Mucosa of gallbladder (tissue), 1 donor: ENCODE results near the gene GNPNAT1. TPM values are rescaled to one million over a fixed set of nuclear protein-coding genes. Genes with fewer than 3 reads are reported as not detected.
"Not testable (repeated sequence)": the region's sequence is repeated elsewhere in the genome, so short reads cannot be mapped to it uniquely, and the experiment has no call there.

Experiments used
- DNase-seq: peaks from one replicate; pipeline ENCODE4 v3.0.0-alpha.2; 2020; ENCODE audit warnings: low spot score
- total RNA-seq: library from RNA; stranded (reverse); gene quantifications from one replicate; pipeline ENCODE4 v1.2.1, GENCODE V29; 2021
- donor health status: DM: no; HTN: no; CAD: no.

GNPNAT1 gene
- total RNA-seq, 1 donor from 2014 or later, result 18.9 TPM

- no peak for DNase-seq
Observed at GRCh38 chr14:52790011-52790755, 1.2 kb downstream of the GNPNAT1 start.

- no peak for DNase-seq
Observed at GRCh38 chr14:52789118-52789517, 2.3 kb downstream of the GNPNAT1 start.

DNA sequence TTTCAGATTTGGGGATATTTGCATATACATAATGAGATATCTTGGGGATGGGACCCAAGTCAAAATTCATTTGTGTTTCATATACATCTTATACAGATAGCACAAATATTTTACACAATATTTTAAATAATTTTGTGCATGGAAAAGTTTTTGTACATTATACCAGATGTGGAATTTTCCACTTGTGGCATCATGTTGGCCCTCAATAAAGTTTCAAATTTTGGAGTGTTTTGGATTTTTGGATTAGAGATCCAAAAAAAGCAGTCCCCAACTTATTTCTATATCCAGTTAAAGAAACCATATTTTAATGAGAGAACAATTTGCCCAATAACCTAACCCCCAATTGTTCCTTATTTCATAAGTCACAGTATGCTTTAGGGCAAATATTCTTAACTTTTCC lies 4.5 kb downstream of the GNPNAT1 start:
- no peak for DNase-seq

DNA sequence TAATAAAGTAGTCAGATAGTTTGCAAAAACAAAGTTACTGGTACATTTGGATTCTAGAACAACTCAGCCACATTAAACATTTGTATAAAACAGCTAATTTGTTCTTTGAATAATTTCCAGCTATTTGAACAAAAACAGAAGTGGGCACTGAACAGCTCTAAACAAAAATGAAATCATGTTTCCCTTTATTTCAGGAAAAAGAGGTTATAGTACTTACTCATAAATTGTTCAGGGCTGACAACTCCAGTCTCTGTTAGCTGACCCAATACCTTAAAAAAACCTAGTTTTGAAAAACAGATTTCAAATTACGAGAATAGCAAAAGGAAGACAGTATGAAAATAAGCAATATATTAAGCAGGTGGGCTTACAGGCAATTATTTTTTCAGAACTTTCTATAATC lies 8.2 kb downstream of the GNPNAT1 start:
- no peak for DNase-seq

- DNase-seq, result no peak
Observed at GRCh38 chr14:52781629-52782028, 9.8 kb downstream of the GNPNAT1 start.

DNA sequence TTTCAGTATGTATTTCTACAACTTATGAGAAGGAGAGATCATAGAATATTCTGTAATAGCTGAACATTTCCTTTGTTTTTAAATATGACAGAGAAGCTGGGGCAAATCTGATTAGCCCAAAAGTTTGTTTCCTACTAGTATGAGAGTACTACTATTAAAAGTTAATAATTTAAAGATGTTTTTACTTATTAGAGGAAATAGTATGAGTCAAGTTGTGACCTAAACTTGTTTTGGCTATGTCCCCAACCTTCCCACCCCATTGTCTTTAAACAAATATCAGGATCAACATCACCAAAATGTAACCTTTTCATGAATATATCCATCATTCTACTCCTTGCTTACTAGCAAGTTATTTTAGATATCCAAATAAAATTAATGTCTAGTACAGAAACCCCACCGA lies 10.5 kb downstream of the GNPNAT1 start:
- DNase-seq, result no peak

DNA sequence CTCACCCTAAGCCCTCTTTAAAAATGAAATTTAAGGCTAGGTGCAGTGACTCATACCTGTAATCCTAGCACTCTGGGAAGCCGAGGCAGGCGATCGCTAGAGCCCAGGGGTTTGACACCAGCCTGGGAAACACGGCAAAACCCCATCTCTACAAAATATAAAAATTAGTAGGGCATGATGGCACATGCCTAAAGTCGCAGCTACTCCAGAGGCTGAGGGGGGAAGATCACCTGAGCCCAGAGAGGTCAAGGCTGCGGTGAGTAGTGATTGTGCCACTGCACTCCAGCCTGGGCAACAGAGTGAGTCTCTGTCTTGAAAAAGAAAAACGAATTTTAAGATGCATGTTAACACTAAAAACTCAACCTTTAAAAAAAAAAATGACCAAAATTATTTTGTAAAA lies 12.7 kb downstream of the GNPNAT1 start:
- no peak for DNase-seq

- DNase-seq, result no peak
Observed at GRCh38 chr14:52776816-52777215, 14.6 kb downstream of the GNPNAT1 start.

- DNase-seq, result no peak
Observed at GRCh38 chr14:52769887-52770286, 21.5 kb downstream of the GNPNAT1 start.

GRCh38 chr14:52767058-52767833 lies 24.2 kb downstream of the GNPNAT1 start:
- no peak for DNase-seq

GRCh38 chr14:52762923-52763322 lies 28.5 kb downstream of the GNPNAT1 start:
- not testable (repeated sequence) for DNase-seq

- no peak for DNase-seq
Observed at GRCh38 chr14:52759145-52759544, 32.3 kb downstream of the GNPNAT1 start.

DNA sequence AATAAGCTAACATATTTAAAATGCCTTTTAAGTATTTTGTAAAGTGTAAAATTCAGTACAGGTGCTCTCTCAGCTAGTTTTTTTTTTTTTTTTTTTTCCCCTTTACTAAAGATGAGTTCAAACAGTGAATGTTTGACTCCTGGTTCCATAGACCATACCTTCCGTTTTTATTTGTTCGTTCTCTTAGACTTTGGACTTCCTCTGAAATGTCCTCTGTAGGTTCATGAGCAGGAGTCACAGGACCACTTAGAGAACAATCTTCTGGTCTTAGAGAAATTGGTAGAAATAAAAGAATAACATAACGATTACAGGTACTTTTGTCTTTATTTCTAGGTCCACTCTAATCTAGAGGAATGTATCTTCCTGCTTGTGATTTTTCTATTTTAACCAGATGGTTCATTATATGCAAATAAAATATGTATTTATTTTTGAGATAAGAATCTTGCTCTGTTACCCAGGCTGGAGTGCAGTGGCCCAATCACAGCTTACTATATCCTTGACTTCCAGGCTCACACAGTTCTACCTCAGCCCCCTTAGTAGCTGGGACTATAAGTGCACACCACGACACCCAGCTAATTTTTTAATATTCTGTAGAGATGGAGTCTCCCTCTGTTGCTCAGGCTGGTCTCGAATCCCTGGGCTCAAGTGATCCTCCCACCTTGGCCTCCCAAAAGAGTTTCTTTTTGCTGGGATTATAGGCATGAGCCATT lies 35.6 kb downstream of the GNPNAT1 start:
- DNase-seq, result no peak

GRCh38 chr14:52748647-52749292 lies 42.6 kb downstream of the GNPNAT1 start:
- DNase-seq, result no peak

DNA sequence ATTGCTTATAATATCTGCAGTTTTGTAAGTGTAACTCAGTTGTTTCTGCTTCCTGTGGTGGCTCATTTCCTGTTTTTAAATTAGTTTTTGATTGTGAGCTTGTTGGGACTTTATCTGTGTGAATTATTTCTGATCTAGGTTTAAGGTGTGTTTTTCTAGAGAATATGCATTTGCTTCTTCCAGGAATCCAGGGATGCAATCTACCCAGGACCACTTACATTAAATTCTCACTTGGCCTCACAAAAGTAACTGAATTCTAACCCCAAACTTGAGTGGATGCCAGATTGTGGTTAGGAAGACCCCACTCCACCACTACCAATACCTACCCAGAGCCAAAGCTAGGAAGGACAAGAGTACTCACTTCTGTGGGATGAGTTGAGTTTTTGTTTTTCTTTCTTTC lies 49.5 kb downstream of the GNPNAT1 start:
- no peak for DNase-seq

GRCh38 chr14:52740751-52741150 lies 50.7 kb downstream of the GNPNAT1 start:
- no peak for DNase-seq

GRCh38 chr14:52738409-52738808 lies 53.0 kb downstream of the GNPNAT1 start:
- no peak for DNase-seq

GRCh38 chr14:52735921-52736489 lies 55.4 kb downstream of the GNPNAT1 start:
- DNase-seq, result no peak

DNA sequence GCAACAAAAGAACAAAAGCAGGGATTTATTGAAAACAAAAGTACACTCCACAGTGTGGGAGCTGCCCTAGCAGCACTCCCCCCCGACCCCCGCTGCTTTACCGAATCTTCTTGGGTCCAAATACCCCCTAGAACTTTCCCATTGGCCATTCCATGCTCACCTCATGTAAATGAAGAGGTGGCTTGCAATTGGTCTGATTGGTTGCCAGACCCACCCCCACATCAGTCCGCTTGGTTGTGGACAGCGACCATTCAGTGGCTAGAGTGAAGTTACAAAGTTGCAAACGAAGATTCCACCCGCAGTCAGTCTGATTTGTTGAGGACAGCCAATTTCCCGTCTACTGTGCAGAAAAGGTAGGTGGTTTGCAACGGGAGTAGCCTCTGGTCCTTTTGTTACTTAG lies 57.6 kb downstream of the GNPNAT1 start:
- no peak for DNase-seq

- DNase-seq, result no peak
Observed at GRCh38 chr14:52730709-52731111, 60.7 kb downstream of the GNPNAT1 start.

GRCh38 chr14:52729925-52730708 lies 61.3 kb downstream of the GNPNAT1 start, which contains the start of gene STYX:
STYX (plus strand) TSS chr14:52730166; CDS start chr14:52730475, 309 bp downstream.
- DNase-seq, result peak; percentile 98
